GM18858 (cell line): ENCODE results near the gene TTC39C.

ENCODE experiments used
- ATAC-seq: cut with Tn5 transposase; IDR thresholded peaks from one replicate; pipeline ENCODE4 v1.9.1; 2021; ENCODE audit not compliant: unreplicated experiment

The TTC39C gene

DNA sequence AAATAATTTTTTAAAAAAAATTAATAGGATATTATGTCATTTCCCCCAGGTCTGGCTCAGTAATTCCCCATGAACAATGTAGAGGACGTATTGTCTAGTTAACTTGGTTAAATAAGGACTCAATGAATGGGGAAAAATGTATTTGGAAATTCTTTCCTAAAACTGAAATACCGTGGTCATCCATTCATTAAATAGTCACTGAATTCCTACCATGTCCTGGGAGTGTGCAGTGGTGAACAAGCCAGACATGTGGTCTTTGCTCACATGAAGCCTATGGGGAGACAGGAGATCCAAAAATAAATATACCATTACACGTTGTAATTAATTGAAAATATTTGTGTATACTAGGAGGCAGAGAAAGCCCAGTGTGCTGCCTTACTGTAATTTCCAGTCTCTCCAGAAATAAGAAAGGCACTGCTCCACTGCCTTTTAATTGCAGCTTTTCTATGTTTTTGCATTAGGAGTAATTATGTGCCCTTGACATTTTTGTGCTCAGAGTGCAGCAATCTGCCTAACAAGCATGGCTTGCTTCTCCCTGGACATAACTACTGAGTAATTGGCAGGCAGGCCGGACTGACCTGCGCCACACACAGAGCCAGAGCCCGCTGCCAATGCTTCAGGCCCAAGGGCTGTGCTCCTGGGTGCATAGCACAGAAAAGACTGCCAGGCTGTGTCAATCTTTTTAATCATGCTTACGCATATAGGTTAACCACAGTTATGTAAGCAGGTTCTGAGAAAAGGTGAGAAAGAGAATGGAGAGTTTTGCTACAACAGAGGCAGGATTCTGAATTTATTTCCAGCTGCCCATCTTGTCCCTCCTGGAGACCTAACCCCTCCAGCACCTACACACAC lies 22.2 kb upstream of the TTC39C start:
- no peak for ATAC-seq

DNA sequence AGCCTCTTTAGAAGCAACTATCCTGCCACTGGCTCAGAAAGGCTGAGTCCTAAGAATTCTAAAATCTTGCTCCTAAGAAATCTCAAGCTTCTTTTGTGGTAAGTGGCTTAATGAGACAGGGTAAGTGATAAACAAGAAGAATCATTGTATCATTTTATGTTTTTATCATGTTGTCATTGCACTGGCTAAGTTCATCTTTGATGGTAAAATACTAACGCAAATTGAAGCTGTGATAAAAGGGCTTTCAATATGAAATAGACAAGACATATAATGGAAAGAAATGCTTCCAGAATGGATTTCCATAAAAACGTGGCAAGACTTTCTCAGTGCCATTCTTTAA lies 21.6 kb upstream of the TTC39C start:
- ATAC-seq = no peak

DNA sequence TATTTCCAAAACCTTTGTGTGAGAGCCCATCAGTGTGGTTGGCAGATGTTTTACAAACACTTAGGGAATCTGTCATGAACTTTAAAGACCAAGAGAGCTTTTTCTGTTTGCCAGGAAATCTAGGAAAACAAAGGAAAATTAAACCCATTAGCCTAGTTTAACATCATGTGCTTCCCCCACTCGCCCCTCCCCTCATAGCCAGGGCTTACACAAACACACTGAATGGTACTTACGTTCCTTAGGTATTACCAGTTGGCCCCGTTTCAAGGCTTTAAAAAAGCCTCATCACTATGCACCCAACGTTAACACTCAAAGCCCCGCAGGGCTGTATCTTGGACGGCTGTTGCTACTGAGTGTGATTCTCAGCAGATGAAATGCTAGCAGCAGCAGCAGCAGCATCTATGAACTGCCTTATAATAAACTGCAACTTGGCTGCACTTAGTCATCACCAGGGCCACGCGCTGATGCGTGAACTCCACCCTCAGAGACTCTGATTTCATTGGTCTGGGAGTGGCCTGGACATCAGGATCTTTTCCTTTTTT lies 20.1 kb upstream of the TTC39C start:
- ATAC-seq = no peak

DNA sequence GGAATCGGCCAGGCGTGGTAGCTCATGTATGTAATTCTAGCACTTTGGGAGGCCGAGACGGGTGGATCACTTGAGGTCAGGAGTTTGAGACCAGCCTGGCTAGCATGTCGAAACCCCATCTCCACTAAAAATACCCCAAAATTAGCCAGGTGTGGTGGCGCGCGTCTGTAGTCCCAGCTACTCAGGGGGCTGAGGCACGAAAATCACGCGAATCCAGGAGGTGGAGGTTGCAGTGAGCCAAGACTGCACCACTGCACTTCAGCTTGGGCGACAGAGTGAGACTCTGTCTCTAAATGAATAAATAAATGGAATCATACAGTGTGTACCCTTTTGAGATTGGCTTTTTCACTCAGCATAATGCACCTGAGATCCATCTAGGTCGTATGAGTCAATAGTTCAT lies 19.4 kb upstream of the TTC39C start:
- ATAC-seq = no peak

DNA sequence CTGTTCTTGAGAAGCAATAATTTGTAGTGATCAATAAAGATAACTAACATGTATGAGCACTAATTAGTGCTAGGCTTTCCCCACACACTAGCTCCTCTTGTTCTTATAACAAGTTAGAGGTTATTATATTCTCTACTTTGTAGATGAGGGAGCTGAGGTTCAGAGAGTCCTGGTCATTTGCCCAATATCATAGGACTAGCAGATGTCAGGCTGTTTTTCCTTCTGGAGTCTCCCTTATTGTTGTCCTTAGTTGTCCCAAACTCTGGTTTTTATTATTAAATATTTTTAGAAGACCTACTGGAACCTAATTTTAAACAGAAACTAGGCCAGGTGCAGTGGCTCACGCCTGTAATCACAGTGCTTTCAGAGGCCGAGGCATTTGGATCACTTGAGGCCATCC lies 16.5 kb upstream of the TTC39C start:
- no peak for ATAC-seq

DNA sequence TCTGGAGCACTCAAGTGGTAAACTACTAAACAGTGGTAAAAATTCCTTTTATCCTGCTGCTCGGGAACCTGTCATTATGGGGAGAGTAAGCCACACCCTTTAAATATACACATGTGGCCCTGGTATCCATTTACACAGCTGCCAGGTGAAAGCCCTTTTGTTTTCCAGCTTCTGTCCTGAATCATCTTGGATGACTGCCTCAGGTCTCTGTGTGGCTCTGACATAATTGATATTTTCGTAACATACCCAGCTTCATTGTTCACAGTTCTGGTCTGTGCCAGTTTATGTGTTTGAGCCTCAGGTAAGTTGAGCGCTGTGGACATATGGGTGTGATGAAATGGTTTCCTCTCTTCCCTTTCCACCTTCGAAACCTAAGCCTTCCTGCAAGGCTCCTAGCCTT lies 15.7 kb upstream of the TTC39C start:
- no peak for ATAC-seq

DNA sequence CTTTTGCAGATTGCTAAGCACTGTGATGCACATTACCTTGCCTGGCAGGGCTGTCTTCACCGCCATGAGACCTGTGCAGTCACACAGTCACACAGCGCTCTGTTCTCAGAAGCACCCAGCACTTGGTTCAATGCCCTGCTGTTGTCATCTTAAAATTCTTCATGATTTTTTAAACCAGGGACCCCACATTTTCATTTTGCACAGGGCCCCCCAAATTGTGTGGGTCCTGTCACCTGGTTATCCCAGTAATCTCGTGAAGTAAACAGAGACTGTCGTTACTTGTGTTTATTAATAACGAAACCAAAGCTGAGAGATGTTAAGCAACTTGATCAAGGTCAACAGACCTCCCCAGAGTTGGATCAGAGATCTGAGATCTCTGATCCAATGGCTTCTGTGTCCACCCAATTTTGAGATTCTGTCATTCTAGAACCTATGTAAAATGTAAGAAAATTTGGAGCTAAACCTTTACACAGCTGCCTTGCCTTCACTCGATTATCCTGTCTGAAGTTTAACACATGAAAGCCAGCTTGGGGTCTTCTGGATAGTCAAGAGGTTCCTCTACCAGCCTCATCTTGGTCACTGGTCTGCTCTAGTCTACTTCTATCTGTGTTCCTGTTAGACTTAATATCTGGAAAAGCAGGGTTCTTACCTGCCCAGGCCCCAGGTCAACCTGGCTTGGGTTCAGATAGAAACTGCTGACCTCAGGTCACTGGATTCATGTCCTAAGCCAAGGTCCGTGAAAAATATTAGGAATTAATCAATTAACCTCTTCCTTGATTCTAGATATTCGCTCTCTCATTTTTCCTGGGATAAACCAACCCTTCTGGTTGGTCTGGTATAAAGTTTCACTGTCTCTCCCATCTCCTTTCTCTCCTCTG lies 13.7 kb upstream of the TTC39C start:
- no peak for ATAC-seq

DNA sequence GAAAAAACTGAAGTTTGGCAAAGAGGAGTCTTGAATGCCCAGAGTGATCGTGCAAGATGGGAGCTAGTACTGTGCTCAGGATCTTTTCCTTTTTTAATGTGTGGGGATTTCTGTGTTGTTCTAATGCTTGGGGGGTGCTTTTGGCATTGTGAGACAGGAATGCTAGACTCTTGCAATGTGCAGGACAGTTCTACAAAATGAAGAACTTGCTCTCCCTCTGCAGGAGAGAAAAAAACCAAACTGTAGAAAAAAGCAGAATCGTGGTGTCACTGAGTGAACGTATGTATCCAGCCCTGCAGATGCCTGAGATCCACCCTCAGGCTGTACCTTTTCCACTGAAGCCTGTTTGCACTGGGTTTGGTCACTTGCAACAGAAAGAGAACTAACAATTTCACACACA lies 12.1 kb upstream of the TTC39C start:
- ATAC-seq = no peak

DNA sequence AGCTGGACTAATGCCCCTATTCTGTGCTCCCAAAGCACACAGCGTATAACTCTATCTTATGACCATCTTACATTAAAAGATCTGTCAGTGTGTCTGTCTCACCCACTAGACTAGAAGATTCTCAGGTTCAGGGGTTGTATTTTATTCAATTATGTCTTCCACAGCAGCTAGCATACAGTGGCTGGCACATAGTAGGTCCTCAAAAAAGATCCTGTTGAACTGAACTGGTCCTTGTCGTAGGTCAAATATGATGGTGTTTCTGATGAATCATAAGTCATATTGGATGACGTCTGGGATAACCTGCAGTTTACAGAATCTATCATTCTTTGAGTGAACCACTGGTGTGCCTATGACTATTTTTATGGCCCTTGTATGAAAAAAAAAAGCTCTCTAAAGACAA lies 11.3 kb upstream of the TTC39C start:
- ATAC-seq = no peak

DNA sequence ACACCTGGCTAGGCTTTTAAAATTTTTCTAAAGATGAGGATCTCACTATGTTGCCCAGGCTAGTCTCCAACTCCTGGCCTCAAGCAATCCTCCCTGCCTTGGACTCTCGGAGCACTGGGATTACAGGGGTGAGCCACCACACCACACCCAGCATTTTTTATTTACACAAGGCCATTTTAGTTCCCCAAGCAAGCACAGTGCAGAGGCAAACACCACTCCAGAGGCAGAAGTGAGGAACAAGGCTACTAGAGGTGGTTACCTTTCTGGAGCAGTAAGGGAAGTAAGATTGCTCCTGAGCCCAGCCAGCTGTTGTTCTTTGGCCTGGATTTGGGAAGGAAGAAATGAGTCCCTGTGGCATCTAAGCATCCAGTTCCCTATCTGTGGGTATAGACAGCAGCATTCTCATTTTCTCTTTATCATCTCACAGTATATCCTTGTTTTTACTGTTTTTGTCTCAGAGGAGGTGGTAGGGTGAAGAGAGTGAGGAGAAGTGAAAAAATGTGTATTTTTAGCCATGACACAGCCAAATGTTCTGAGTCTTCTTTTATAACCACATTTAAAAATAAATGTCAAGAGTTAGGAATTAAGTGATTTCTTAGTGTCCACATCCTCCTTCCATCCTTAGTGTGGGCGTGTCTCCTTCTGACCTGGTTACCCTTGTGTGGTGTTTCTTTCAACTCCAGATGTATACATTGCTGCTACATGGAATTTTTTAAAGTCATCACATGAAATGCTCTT lies 10.5 kb upstream of the TTC39C start:
- ATAC-seq = no peak

DNA sequence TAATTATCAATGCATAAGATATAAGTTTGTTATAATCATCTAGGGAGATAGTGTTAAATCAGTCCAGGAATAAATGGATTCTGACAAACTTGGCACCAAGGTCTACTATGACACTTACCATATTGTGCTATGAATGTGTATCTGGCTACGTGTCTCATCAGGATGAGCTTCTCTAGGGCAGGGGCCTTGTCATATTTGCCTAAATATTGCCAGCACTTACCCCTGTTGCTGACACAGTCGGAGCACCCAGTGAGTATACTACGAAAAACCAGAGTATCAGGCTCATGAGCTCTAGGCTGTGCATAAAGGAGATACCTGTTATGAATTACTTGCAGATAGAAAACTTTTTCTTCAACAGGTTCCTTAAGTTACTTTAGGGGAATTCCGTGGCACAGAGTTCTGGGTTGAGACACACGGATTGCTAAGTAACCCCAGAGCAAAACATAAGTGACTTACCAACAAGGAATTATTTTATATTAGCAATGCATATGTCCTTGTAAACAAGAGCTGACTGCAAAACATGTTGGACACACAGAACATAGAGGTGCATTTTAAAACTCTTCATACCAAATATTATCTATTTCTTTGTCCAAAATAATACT lies 7.7 kb upstream of the TTC39C start:
- no peak for ATAC-seq

DNA sequence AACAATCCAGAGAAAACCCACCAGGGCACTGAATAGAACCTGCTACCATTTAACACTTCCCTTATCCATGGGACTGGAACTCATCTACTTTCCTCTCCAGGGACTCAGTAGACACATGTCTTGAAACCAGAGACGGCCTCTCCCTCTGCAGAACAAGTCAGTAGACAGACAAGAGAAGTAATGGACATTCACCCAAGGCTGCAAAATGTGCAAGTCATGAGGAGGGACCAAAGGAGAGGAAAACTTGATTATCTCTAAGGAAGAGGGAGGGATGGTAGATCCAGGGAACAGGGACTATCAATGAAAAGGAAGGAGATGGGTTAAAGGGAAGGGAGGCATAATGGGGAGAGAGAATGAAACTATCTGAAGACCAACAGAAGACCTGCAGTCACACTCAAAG lies 5.3 kb upstream of the TTC39C start:
- ATAC-seq = no peak

DNA sequence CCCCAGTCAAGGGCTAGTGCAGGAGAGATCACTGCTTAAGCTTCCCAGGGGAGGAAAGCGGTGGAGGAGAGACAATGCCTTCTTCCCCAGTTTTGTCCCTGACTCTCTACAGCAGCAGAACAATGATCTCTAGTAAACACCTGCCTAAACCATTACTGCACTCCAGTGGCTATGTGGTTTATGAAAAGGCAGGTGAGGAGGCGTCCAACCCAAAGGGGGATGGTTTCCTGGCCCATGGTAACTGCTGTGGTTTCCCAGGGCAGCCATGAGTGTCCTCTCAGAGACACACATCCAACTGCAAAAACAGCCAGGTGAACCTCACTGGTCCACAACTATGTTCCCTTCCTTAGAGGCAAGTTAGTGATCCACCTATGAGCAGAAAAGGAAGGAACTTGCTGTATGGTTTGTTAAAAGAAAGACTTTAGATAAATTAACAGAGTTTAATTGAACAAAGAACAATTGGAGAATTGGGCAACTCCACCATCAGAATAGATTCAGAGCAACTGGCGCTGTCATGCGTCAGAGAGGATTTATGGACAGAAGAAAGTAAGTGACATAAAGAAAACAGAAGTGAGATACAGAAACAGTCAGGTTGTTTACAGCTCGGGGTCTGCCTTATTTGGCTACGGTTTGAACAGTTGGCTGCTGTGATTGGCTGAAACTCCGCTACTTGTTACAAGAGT lies 4.8 kb upstream of the TTC39C start:
- peak; percentile 55 for ATAC-seq

DNA sequence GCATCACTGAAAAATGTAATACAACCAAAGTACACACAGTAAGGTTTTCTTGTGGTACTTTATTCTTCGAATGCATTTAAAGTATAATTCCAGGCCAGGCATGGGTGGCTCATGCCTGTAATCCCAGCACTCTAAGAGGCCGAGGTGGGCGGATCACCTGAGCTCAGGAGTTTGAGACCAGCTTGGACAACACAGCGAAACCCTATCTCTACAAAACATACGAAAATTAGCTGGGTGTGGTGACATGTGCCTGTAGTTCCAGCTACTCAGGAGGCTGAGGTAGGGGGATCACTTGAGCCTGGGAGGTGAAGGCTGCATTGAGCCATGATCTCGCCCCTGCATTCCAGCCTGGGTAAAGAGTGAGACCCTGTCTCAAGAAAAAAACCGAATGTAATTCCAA lies 3.9 kb upstream of the TTC39C start:
- ATAC-seq = no peak

DNA sequence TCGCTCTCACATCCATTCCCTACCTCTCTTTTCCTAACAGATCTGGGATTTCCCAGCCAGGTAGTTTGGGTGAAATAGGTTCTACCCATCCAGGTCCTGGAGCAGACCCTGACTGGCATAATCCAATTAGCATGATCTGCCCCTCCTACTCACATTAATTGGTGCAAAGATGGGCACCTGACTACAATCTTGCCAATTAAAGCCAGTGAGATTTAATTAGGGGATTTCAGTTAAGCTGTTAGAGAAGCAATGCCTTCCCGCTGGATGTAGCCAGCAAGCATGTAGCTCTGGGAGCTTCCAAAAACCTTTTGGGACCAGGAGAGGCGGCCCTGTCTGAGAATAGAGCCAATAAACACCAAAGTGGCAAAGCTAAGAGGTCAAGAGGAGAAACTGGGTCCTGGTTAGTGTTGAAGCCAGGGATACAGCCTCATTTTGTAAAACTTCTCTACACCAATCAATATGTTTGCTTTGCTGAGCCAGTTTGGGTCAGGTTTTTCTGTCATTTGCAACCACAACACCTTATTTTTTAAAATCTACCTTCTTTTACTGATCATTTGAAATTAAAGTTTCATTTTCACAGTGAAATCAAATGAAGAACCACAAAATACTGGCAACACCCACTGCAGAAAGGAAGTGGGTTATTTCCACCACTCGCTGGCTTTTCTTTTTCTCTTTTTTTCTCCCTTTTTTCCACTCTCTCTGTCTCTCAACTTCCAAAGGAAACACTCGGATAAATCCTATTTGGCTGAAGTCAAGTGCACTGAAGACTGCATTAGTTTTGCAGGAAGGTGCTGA lies 3.2 kb upstream of the TTC39C start:
- no peak for ATAC-seq

DNA sequence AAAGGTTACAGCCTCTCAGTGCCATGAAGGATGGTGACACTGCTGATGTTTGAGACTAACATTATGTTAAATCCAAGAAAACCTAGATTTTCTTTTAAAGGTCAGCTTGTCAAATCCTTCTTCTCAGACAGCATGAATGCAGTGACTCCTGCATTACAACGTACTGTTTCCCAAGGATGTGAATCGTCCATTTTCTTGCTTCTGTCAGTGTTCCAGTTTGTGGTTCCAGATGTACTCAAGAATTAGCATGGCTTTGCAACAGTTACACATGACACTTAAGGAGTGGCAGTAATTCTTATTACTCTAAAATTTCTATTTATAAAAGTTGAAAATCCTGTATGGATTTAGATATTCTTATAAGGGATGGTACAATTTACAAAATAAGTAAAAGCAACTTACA lies 1.5 kb upstream of the TTC39C start:
- ATAC-seq = no peak

DNA sequence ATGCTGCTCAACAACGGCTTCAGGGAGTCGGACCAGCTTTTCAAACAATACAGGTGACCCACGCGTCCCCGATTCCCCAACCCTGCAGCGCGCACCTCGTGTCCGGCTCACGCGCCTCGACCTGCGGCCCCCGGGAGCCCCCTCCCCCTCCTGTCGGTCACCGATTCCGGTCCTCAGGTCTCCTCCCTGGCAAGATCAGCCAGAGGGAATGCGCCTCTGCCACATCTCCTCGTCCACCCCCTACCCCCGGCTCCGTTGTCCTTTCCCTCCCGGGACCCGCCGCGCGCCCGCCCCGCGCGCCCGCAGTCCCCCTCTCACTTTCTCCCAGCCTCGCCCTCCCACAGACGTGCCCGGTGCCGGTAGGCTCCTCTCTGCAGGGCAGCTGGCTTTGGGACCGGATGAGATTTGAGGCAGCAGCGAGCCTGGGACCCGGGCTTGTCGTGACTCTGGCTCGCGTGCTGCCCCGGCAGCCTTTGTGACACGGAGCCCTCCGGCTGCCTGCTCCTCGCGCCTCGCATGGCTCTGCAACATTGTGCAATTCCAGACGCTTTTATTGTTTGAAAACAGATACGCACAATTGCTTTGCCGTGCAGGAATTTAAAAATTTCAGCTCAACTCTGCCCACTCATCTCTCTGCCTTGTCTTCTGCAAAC lies 558 bp downstream of the TTC39C start:
- ATAC-seq = no peak

DNA sequence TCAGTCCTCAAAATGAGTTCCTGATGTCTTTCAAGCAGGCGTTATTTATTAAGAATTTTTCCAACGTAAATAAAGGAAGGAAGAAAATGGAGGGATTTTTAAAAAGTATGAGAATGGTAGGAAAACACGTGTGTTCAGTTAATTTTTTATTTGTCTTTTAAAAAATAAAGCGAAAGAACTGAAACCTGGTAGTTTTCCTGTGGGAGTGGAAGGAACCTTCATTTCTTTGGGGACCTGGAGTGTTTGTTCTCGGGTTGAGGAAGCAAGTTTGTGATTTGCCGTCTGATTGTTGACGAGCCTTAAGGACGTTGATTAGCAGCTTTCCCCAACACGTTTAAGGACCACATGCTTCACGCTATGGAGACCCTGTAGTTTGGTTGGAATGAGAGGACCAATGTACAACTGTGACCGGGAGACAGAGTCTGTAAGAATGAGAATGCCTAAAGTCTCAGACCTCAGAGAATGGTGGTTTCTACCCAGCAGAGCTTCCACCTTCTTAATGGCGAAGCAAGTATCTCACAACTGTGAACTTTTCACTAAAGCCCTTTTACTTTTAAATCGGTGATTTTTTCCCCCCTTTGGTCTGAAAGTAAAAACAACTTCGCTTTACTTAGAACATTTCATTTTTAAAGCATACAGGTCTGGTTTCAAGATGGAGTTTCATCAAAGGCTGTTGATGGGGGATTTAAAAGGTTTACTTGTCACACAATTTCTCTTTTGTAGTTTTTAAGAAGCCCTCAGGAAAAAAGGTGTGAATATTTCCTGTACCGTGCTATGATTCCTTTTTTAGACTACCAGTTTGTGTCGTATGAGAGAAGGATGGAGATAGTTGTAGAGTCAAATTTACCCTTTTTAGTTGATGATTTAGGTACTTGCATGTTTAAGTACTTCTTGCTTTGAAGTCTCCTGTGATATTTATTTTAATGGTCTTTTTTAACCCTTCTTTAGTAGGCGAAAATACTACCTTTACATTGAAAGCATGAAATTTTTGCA lies 1.4 kb downstream of the TTC39C start:
- ATAC-seq = no peak
